Left lung (tissue), 10 donors: ENCODE data around the gene GPR87. TPM values are rescaled to one million over a fixed set of nuclear protein-coding genes. Genes with fewer than 3 reads are reported as not detected.

Experiments used
- ATAC-seq: fragments of 200-7000 bp; cut with Tn5 transposase; one replicate; pipeline ENCODE4 v1.9.1; 2020; ENCODE audit warnings: moderate library complexity
- DNase-seq, 4 donors: peaks; one replicate each; pipeline ENCODE4 v3.0.0-alpha.2; 2013 to 2020
- H3K27ac ChIP-seq, 2 donors: fragments of 200-600 bp; sonication (generic) in 1 of 2; one replicate each; pipeline versions ENCODE4 v1.5.0 to v1.8.0; 2020 to 2021
- H3K27me3 ChIP-seq, 2 donors: fragments of 200-600 bp; sonication (generic) in 1 of 2; one replicate each; pipeline versions ENCODE4 v1.5.0 to v1.8.0; 2020 to 2021
- H3K36me3 ChIP-seq, 2 donors: fragments of 200-600 bp; sonication (generic) in 1 of 2; one replicate each; pipeline versions ENCODE4 v1.5.0 to v1.8.0; 2020 to 2021
- H3K4me1 ChIP-seq, 2 donors: fragments of 200-600 bp; one replicate each; pipeline ENCODE4 v1.8.0; 2021
- H3K4me3 ChIP-seq, 2 donors: fragments of 200-600 bp; sonication (generic) in 1 of 2; one replicate each; pipeline versions ENCODE4 v1.5.0 to v1.8.0; 2020 to 2021; ENCODE audit warnings: mild to moderate bottlenecking in 1 of 2
- H3K9me3 ChIP-seq, 2 donors: fragments of 200-600 bp; sonication (generic) in 1 of 2; one replicate each; pipeline versions ENCODE4 v1.5.0 to v1.8.0; 2020 to 2021
- CTCF ChIP-seq, 2 donors: fragments of 200-600 bp; sonication (generic) in 1 of 2; IDR thresholded peaks; one replicate each; pipeline versions ENCODE4 v1.5.0 to v1.8.0; 2021; ENCODE audit warnings: antibody characterized with exemption in 2 of 2
- intact Hi-C, 2 donors: fragments of 100-400 bp; cut with DNase I; formaldehyde crosslinking; loops; one replicate each; pipeline versions ENCODE4 v1.11.2 to v1.14.2; 2022
- polyA plus RNA-seq, 6 donors: library from polyadenylated mRNA; unstranded; fragments of 120-200 nt; gene quantifications; one replicate each; pipeline ENCODE4 v1.2.1, GENCODE V29; 2013; ENCODE audit not compliant: insufficient read length in 6 of 6
- total RNA-seq, 2 donors: library from RNA; stranded (reverse); fragmentation: NEBNext Ultra II Directional; extraction: Animal tissue kit (Norgen Biotek cat#: 25700); gene quantifications; one replicate each; pipeline ENCODE4 v1.2.1, GENCODE V29; 2021
- donor health status: DM: no; HTN: yes; CAD: no.
- donor health status: DM: no; HTN: no; CAD: no.

GPR87 gene
- total and polyA plus RNA-seq, 8 donors, result 0.52 to 0.85 TPM; not detected in 6

- no peaks in the 10 kb centered on the region for H3K36me3 ChIP-seq
- ATAC-seq (no peak), DNase-seq (no peak)
- H3K9me3 ChIP-seq, result no peaks in the 10 kb centered on the region
- no peak overlapping the region for H3K4me3 ChIP-seq
- no peak overlapping the region for H3K27ac ChIP-seq
- peaks cover 0 to 2% of the 10 kb centered on the region in 2 donors for H3K4me1 ChIP-seq
- H3K27me3 ChIP-seq, result no peaks in the 10 kb centered on the region
- TF ChIP-seq CTCF (IDR thresholded peaks at IDR 0.05), result no peak
- intact Hi-C loops, result no loop called here
Measured at GRCh38 chr3:151301787-151302186, 14.8 kb downstream of the GPR87 start.

DNA sequence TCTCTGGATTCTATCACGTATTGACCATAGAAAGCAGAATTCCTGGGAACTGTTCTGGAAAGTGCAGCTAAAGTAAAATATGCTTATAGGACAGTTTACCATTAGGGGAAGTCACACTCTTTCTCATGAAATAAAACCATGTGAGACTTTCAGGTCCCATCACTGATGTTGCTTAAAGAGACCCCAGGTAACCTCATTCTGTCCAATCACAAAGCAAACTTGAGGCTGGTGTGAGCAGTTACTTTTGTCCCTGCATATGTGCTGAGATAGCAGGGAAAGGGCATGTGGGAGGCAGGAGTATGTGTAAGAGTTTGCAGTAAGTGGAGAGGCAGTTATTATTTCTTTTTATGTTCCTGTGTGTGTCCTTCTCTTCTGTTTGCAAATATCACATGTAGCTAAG is 16.1 kb downstream of the GPR87 start:
- ATAC-seq (no peak), DNase-seq (no peak)
- no peaks in the 10 kb centered on the region for H3K9me3 ChIP-seq
- TF ChIP-seq CTCF (IDR thresholded peaks at IDR 0.05), result no peak
- no peaks in the 10 kb centered on the region for H3K27me3 ChIP-seq
- intact Hi-C loops, result no loop called here
- no peaks in the 10 kb centered on the region for H3K36me3 ChIP-seq
- H3K27ac ChIP-seq, result no peak overlapping the region
- peaks cover 0 to 2% of the 10 kb centered on the region in 2 donors for H3K4me1 ChIP-seq
- no peak overlapping the region for H3K4me3 ChIP-seq

DNA sequence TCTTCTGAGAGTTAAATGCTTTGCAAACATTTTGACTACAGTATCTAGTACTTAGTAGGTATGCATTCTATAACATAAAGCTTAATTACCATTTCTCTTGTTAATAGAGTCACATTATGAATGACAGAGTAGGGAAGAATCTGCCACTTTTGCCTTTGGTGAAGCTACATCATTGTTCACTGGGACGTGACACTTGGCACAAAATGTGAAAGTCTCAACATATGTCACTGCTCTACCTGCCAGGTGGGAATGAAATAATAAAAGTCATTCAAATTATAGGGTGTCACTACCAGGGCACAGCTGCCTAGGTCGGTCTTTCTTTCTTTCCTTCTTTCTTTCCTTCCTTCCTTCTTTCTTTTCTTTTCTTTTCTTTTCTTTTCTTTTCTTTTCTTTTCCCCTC is 17.6 kb downstream of the GPR87 start:
- H3K4me3 ChIP-seq, result no peak overlapping the region
- DNase-seq (no peak), ATAC-seq (no peak)
- no peaks in the 10 kb centered on the region for H3K36me3 ChIP-seq
- no peak overlapping the region for H3K27ac ChIP-seq
- no peaks in the 10 kb centered on the region for H3K9me3 ChIP-seq
- H3K4me1 ChIP-seq, result no peaks in the 10 kb centered on the region
- intact Hi-C loops, result no loop called here
- no peak for TF ChIP-seq CTCF (IDR thresholded peaks at IDR 0.05)
- H3K27me3 ChIP-seq, result no peaks in the 10 kb centered on the region

GRCh38 chr3:151297429-151297828 is 19.2 kb downstream of the GPR87 start:
- ATAC-seq, result no peak
- TF ChIP-seq CTCF (IDR thresholded peaks at IDR 0.05), result no peak
- no peaks in the 10 kb centered on the region for H3K36me3 ChIP-seq
- no peaks in the 10 kb centered on the region for H3K9me3 ChIP-seq
- no peak overlapping the region for H3K27ac ChIP-seq
- no peak overlapping the region for H3K4me3 ChIP-seq
- no peaks in the 10 kb centered on the region for H3K4me1 ChIP-seq
- no peaks in the 10 kb centered on the region for H3K27me3 ChIP-seq
- intact Hi-C loops, result no loop called here
- no peak for DNase-seq

GRCh38 chr3:151296226-151296625 is 20.4 kb downstream of the GPR87 start:
- no peaks in the 10 kb centered on the region for H3K4me1 ChIP-seq
- no peak overlapping the region for H3K4me3 ChIP-seq
- intact Hi-C loops, result no loop called here
- DNase-seq (no peak), ATAC-seq (no peak)
- no peaks in the 10 kb centered on the region for H3K36me3 ChIP-seq
- no peak for TF ChIP-seq CTCF (IDR thresholded peaks at IDR 0.05)
- no peaks in the 10 kb centered on the region for H3K27me3 ChIP-seq
- H3K27ac ChIP-seq, result no peak overlapping the region
- H3K9me3 ChIP-seq, result no peaks in the 10 kb centered on the region
